Activated naive CD4-positive, alpha-beta T cell treated with anti-CD3 and anti-CD28 coated beads, Interleukin-2, amount 10 ng/mL, durations not matched to agents 7 days and 5 days (primary cell): ENCODE measurements around the gene TAMALIN.

Source experiments
- CTCF ChIA-PET: fragments of 350-600 bp; sonication (Branson Sonifier 250); formaldehyde crosslinking; loops from one replicate; lab custom pipeline; 2021; ENCODE audit warnings: antibody characterized with exemption; lab: Charles Lee
- DNase-seq: peaks from one replicate; pipeline ENCODE4 v3.0.0-alpha.2; 2020
- H3K27ac Mint-ChIP-seq: one replicate; pipeline ENCODE4 v1.8.0; 2021; ENCODE audit warnings: mild to moderate bottlenecking, moderate library complexity, mixed read lengths
- H3K27me3 Mint-ChIP-seq: one replicate; pipeline ENCODE4 v1.8.0; 2021; ENCODE audit warnings: mild to moderate bottlenecking, mixed read lengths
- H3K36me3 Mint-ChIP-seq: one replicate; pipeline ENCODE4 v1.8.0; 2021; ENCODE audit warnings: mixed read lengths
- H3K4me1 Mint-ChIP-seq: one replicate; pipeline ENCODE4 v1.8.0; 2021; ENCODE audit warnings: mixed read lengths
- H3K4me3 Mint-ChIP-seq: one replicate; pipeline ENCODE4 v1.8.0; 2021; ENCODE audit warnings: mild to moderate bottlenecking, moderate library complexity, mixed read lengths
- H3K9me3 Mint-ChIP-seq: one replicate; pipeline ENCODE4 v1.8.0; 2021; ENCODE audit warnings: mixed read lengths

The TAMALIN gene

GRCh38 chr12:51994539-51994820 lies 12.3 kb upstream of the TAMALIN start:
- H3K27me3 Mint-ChIP-seq = no peaks in the 10 kb centered on the region
- H3K4me1 Mint-ChIP-seq = peaks cover 3% of the 10 kb centered on the region
- CTCF ChIA-PET = interaction anchor here (0.8 to 11.6 kb wide), 3 partner anchors 9 to 28 kb away, joined by 3 to 254 read pairs (median 30); no protein-coding TSS in a partner anchor
- no peak for DNase-seq
- no peak overlapping the region for H3K4me3 Mint-ChIP-seq
- no peak overlapping the region for H3K27ac Mint-ChIP-seq
- H3K9me3 Mint-ChIP-seq = no peaks in the 10 kb centered on the region
- peaks cover 1% of the 10 kb centered on the region for H3K36me3 Mint-ChIP-seq

- Mint-ChIP-seq H3K27me3 (no peaks in the 10 kb centered on the region), H3K27ac (no peak overlapping the region)
These were observed 11.8 kb upstream of the TAMALIN start for GRCh38 chr12:51994959-51995358.

GRCh38 chr12:51997136-51997535 lies 9.6 kb upstream of the TAMALIN start:
- Mint-ChIP-seq H3K27ac (no peak overlapping the region), H3K4me3 (no peak overlapping the region), H3K27me3 (no peaks in the 10 kb centered on the region), H3K9me3 (no peaks in the 10 kb centered on the region), H3K36me3 (peaks cover 1% of the 10 kb centered on the region), H3K4me1 (peaks cover 3% of the 10 kb centered on the region)
- no peak for DNase-seq
- CTCF ChIA-PET = interaction anchor here (1.8 to 11.6 kb wide), 2 partner anchors 13 to 25 kb away, joined by 5 to 254 read pairs; no protein-coding TSS in a partner anchor

More at GRCh38 chr12:51994959-51995358, 11.8 kb upstream of the TAMALIN start:
- H3K4me3 Mint-ChIP-seq = no peak overlapping the region
- H3K9me3 Mint-ChIP-seq = no peaks in the 10 kb centered on the region
- DNase-seq = no peak
- CTCF ChIA-PET = interaction anchor here (0.8 to 11.6 kb wide), 2 partner anchors 10 to 27 kb away, joined by 3 to 254 read pairs; no protein-coding TSS in a partner anchor
- H3K36me3 Mint-ChIP-seq = peaks cover 1% of the 10 kb centered on the region
- peaks cover 3% of the 10 kb centered on the region for H3K4me1 Mint-ChIP-seq

DNA sequence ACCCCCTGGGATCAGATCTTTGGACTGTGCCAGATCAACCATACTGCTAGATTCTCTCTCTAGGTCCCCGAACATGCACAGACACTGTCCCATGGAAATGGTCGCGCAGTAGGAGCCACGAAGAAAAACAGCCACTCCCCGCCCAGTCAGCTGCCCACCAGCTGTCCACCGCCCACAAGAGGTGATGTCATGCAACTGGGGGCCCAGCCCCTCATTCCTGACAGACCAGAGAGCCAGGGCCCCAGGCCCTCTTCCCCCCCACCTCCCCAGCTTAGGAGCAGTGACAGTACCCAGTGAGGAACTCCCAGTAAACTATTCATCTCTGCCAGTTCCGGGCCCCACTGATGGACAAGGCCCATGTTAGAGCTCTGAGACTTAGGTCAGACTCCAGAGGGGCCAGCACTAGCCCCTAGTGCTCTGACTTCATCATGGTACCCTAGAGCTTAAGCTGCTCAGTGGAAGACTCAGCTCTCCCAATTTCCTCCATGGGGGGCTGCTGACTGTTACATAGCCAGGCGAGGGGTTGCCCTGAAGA lies 3.7 kb upstream of the TAMALIN start:
- Mint-ChIP-seq H3K4me1 (peaks cover 18% of the 10 kb centered on the region), H3K27me3 (peaks cover 54% of the 10 kb centered on the region), H3K9me3 (no peaks in the 10 kb centered on the region), H3K4me3 (no peak overlapping the region), H3K36me3 (no peaks in the 10 kb centered on the region), H3K27ac (no peak overlapping the region)
- CTCF ChIA-PET = interaction anchor here (0.8 to 11.6 kb wide), 7 partner anchors 10 to 121 kb away, joined by 3 to 196 read pairs (median 7); no protein-coding TSS in a partner anchor
- no peak for DNase-seq

GRCh38 chr12:52003591-52003990 lies 3.2 kb upstream of the TAMALIN start:
- Mint-ChIP-seq H3K27ac (no peak overlapping the region), H3K4me3 (no peak overlapping the region), H3K9me3 (no peaks in the 10 kb centered on the region), H3K36me3 (no peaks in the 10 kb centered on the region), H3K27me3 (peaks cover 59% of the 10 kb centered on the region), H3K4me1 (peaks cover 23% of the 10 kb centered on the region)
- CTCF ChIA-PET = interaction anchor here (0.8 to 11.6 kb wide), 7 partner anchors 9 to 120 kb away, joined by 3 to 196 read pairs (median 7); no protein-coding TSS in a partner anchor
- no peak for DNase-seq

DNA sequence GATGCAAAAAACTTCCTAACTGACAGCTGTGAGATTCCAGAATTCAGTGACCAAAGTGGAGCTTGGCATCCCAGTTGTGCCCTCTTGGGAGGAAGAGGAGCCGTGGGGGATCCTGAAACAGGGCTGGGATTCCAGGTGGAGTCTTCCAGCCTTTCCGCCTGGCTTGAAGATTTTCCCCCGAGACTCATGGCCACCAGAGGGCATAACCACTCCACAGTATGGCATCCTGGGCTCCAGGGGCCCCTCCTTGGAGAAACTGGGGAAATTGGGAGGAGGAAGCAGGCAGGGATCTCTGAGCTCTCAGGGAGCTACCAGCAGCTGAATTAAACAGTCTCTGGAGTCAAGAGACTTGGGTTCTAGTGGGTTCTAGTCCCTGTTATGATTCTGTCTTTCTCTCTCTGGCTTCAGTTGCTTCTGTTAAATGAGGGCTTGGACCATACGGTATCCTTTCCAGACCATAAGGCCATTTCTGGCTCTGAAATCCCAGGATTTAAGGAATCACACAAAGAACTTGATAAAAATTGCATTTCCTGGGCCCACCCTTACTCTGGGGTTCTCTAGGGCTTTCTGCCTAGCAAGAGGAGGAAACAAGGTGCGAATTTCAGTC lies 2.6 kb upstream of the TAMALIN start:
- Mint-ChIP-seq H3K27me3 (peaks cover 64% of the 10 kb centered on the region), H3K36me3 (no peaks in the 10 kb centered on the region), H3K27ac (no peak overlapping the region), H3K4me1 (peaks cover 26% of the 10 kb centered on the region), H3K9me3 (no peaks in the 10 kb centered on the region), H3K4me3 (no peak overlapping the region)
- DNase-seq = peak; percentile 38
- CTCF ChIA-PET = interaction anchor here (0.6 to 11.6 kb wide), 9 partner anchors 9 to 120 kb away, joined by 3 to 196 read pairs (median 3); no protein-coding TSS in a partner anchor

DNA sequence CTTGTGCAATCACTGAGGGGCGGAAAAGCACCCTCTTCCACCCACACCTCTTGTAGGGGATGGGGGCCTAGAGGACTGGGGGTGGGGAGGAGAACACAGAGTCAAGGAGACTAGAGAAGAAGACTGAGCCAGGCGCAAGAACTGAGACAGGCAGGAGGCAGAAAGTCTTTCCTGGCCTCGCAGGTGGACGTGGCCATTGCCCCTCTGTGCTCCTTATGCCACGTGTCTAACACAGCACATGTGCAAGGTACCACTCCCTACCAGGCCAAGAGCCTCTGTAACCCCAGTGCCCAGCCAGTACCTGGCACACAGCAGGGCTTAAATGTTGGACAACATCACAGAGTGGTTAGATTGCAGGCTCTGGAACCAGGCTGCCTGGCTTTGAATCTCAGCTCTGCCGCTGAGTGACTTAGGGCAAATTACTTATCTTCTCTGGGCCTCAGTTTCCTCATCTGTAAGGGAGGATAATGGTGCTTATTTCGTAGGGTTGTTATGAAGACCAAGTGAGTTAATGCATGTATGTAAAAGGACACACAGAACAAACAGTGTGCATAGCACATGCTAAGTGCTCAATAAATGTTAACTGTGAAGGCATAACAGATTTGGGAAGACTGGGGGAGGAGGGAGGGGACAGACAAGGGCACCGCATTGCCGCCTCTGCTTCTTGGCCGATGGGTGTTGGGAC lies 1.4 kb upstream of the TAMALIN start:
- no peak for DNase-seq
- H3K4me1 Mint-ChIP-seq = peaks cover 26% of the 10 kb centered on the region
- CTCF ChIA-PET = interaction anchor here (1.2 to 11.6 kb wide), 4 partner anchors 13 to 82 kb away, joined by 3 to 196 read pairs (median 36); no protein-coding TSS in a partner anchor
- peak overlapping the region; percentile 76 for H3K4me3 Mint-ChIP-seq
- no peaks in the 10 kb centered on the region for H3K9me3 Mint-ChIP-seq
- H3K27ac Mint-ChIP-seq = no peak overlapping the region
- peaks cover 68% of the 10 kb centered on the region for H3K27me3 Mint-ChIP-seq
- H3K36me3 Mint-ChIP-seq = no peaks in the 10 kb centered on the region

DNA sequence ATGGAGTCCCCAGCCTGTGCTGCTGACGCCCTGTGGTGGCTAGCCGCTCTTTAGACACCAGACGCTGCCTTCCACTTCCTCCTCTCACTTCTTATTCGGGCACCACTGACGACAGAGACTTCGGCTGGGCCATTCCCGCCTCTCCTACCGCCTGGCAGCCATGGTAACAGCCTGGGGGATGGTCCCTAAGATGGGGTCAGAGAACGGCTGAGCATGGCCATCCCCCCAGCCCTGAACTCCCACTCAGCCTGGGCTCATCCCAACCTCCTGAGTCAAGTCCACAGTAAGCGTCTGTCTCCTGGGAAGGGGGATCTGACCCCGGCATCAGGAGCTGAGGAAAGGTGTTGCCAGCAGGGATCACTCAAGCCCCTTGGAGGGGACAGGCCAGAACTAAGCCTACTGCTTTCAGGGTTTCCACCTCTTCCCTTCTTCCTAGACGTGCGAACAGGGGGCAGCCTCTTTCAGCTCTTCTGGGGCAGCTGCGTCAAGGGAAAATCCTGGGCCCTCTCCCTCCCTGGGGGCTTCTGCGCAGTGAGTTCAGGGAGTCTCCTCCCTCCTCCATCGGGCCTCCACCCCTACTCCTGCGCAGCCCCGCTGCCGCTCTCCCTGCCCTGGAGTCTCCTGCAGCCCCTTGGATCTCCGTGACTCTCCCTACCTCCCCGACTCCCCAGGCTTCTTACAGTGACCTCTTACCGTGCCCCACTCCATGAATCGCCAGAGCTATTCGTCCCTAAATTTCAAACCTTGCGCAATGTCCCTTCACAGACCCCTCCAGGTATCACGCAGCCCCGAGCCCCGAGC lies 643 bp upstream of the TAMALIN start:
- CTCF ChIA-PET = interaction anchor here (1.2 to 11.6 kb wide), 3 partner anchors 14 to 88 kb away, joined by 3 to 196 read pairs (median 6); no protein-coding TSS in a partner anchor
- Mint-ChIP-seq H3K36me3 (no peaks in the 10 kb centered on the region), H3K9me3 (no peaks in the 10 kb centered on the region), H3K27ac (peak overlapping the region; percentile 72), H3K4me1 (peaks cover 26% of the 10 kb centered on the region), H3K27me3 (peaks cover 68% of the 10 kb centered on the region), H3K4me3 (peak overlapping the region; percentile 76)
- no peak for DNase-seq

GRCh38 chr12:52007158-52007921 lies 594 bp downstream of the TAMALIN start:
- peak overlapping the region; percentile 79 for H3K27ac Mint-ChIP-seq
- peaks cover 26% of the 10 kb centered on the region for H3K4me1 Mint-ChIP-seq

DNA sequence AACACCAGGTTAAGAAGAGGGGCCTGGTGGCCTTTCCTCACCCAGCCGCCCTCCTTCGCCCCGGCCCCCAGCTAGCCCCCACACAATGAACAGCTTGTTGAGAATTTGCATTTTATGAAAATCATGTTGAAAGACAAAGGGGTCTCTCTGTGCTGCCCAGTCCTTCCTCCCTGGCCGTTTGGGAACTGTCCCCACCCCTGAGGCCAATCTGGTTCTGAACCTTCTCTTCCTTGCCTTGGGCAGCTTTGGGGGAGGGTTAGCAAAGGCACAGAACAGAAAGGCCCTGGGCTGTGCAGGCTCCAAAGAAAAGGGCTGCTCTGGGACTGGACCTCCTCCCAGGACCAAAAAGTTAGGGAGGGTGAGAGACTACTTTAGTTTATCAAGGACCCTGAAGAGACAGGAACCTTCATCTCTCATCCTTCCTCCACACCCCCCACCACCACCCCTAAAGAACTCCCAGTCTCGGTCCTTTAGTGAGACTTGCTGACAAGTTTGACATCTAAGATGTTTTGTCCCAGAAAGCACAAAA lies 1.3 kb downstream of the TAMALIN start:
- Mint-ChIP-seq H3K36me3 (peaks cover 6% of the 10 kb centered on the region), H3K9me3 (no peaks in the 10 kb centered on the region), H3K27ac (peak overlapping the region; percentile 33), H3K4me1 (peaks cover 26% of the 10 kb centered on the region), H3K4me3 (peak overlapping the region; percentile 80), H3K27me3 (peaks cover 63% of the 10 kb centered on the region)
- DNase-seq = no peak
- CTCF ChIA-PET = interaction anchor here (0.8 to 11.6 kb wide), 5 partner anchors 12 to 114 kb away, joined by 3 to 196 read pairs (median 3); no protein-coding TSS in a partner anchor

More at GRCh38 chr12:52007158-52007921, 594 bp downstream of the TAMALIN start:
- no peaks in the 10 kb centered on the region for H3K9me3 Mint-ChIP-seq
- H3K36me3 Mint-ChIP-seq = peaks cover 6% of the 10 kb centered on the region
- peak; percentile 66 for DNase-seq
- CTCF ChIA-PET = interaction anchor here (1.2 to 11.6 kb wide), 3 partner anchors 12 to 86 kb away, joined by 3 to 196 read pairs (median 6); no protein-coding TSS in a partner anchor
- H3K27me3 Mint-ChIP-seq = peaks cover 68% of the 10 kb centered on the region
- H3K4me3 Mint-ChIP-seq = peak overlapping the region; percentile 80

GRCh38 chr12:52009081-52009751 lies 2.5 kb downstream of the TAMALIN start:
- DNase-seq = no peak
- CTCF ChIA-PET = interaction anchor here (1.0 to 11.6 kb wide), 4 partner anchors 11 to 112 kb away, joined by 3 to 196 read pairs (median 4); no protein-coding TSS in a partner anchor
- H3K4me3 Mint-ChIP-seq = no peak overlapping the region
- no peak overlapping the region for H3K27ac Mint-ChIP-seq
- H3K4me1 Mint-ChIP-seq = peaks cover 26% of the 10 kb centered on the region
- no peaks in the 10 kb centered on the region for H3K9me3 Mint-ChIP-seq
- H3K36me3 Mint-ChIP-seq = peaks cover 6% of the 10 kb centered on the region
- H3K27me3 Mint-ChIP-seq = peaks cover 51% of the 10 kb centered on the region

DNA sequence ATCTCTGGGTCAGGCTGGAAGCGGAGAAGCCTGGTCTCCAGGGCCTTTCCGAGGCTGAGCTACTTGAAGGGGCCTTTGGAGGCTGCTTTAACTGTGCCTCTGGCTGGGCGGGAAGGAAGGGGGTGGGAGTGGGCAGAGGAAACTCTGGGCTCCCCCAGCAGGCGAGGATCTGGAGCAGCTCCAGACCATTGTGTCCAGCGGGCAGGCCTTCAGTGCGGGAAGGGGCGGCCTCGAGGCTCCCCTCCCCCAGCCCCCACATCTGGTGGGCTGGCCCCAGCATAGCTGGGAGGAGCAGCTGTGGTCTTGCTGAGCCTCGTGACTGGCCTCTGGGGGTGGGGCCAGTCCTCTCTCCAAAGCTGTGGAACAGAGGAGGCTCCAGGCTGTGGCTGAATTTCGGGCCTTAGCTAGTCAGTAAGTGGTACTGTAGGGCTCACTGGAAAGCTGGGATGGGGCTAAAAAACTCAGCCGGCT lies 3.4 kb downstream of the TAMALIN start:
- no peak for DNase-seq
- no peak overlapping the region for H3K27ac Mint-ChIP-seq
- peaks cover 41% of the 10 kb centered on the region for H3K27me3 Mint-ChIP-seq
- H3K9me3 Mint-ChIP-seq = no peaks in the 10 kb centered on the region
- H3K4me3 Mint-ChIP-seq = no peak overlapping the region
- peaks cover 6% of the 10 kb centered on the region for H3K36me3 Mint-ChIP-seq
- CTCF ChIA-PET = interaction anchor here (1.0 to 11.6 kb wide), 2 partner anchors 10 to 15 kb away, joined by 4 to 196 read pairs; no protein-coding TSS in a partner anchor
- H3K4me1 Mint-ChIP-seq = peaks cover 26% of the 10 kb centered on the region
